ENCODE data around the gene PCBP2. TPM values are rescaled to one million over a fixed set of nuclear protein-coding genes. Genes with fewer than 3 reads are reported as not detected.

Gene PCBP2
- total RNA-seq, 2 donors from 2014 or later = 500 to 501 TPM

GRCh38 chr12:53502983-53503728 is 51.3 kb downstream of the PCBP2 start:
- intact Hi-C loops (cut with DNase I) = loop anchor here (10.0 kb wide), 1 partner anchor 158 kb away; no protein-coding TSS in a partner anchor

GRCh38 chr12:53504004-53504920 is 52.4 kb downstream of the PCBP2 start:
- intact Hi-C loops (cut with DNase I) = loop anchor here (10.0 kb wide), 1 partner anchor 159 kb away; no protein-coding TSS in a partner anchor
- peak; percentile 72 for DNase-seq (ENCODE audit: low spot score)

More at GRCh38 chr12:53502983-53503728, 51.3 kb downstream of the PCBP2 start:
- peak; percentile 81 for DNase-seq (ENCODE audit: low spot score)

- DNase-seq (ENCODE audit: low spot score) = peak; percentile 89
- intact Hi-C loops (cut with DNase I) = loop anchor here (10.0 kb wide), 1 partner anchor 160 kb away; no protein-coding TSS in a partner anchor
Measured at GRCh38 chr12:53505086-53505485, 53.2 kb downstream of the PCBP2 start.

DNA sequence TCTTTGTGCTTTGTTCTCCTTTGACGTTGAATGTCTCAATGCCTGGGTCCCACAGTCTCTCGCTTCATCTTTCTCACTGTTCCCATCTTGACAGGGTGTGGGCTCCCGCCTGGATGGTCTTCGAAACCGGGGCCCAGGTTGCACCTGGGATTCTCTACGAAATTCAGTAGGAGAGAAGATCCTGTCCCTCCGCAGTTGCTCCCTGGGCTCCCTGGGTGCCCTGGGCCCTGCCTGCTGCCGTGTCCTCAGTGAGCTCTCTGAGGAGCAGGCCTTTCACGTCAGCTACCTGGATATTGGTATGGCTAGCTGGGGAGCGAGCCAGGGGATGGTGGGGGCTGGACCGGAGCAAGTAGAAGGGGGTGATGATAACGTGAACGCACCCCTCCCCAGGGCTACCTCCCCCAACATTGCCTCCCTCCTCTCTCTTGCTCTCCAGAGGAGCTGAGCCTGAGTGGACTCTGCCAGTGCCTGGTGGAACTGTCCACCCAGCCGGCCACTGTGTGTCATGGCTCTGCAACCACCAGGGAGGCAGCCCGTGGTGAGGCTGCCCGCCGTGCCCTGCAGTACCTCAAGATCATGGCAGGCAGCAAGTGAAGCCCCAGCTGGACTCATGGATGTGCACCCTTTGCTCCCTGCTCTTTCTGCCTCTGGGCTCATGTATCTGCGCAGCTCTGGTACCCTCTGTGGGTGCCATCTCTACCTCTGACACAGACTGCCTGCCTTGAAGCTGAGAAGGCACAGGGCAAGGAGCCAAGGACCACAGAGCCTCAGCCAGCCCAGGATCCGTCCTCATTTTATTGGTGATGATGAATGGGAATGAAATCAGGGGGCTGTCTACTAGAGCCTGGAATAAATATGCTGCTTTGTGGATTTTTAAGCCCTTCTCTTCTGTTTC is 53.9 kb downstream of the PCBP2 start:
- DNase-seq (ENCODE audit: low spot score) = no peak
- intact Hi-C loops (cut with DNase I) = loop anchor here (10.0 kb wide), 1 partner anchor 161 kb away; no protein-coding TSS in a partner anchor

- DNase-seq (ENCODE audit: low spot score) = no peak
- intact Hi-C loops (cut with DNase I) = loop anchor here (10.0 kb wide), 1 partner anchor 162 kb away; no protein-coding TSS in a partner anchor
Measured at GRCh38 chr12:53506450-53506785, 54.5 kb downstream of the PCBP2 start.

DNA sequence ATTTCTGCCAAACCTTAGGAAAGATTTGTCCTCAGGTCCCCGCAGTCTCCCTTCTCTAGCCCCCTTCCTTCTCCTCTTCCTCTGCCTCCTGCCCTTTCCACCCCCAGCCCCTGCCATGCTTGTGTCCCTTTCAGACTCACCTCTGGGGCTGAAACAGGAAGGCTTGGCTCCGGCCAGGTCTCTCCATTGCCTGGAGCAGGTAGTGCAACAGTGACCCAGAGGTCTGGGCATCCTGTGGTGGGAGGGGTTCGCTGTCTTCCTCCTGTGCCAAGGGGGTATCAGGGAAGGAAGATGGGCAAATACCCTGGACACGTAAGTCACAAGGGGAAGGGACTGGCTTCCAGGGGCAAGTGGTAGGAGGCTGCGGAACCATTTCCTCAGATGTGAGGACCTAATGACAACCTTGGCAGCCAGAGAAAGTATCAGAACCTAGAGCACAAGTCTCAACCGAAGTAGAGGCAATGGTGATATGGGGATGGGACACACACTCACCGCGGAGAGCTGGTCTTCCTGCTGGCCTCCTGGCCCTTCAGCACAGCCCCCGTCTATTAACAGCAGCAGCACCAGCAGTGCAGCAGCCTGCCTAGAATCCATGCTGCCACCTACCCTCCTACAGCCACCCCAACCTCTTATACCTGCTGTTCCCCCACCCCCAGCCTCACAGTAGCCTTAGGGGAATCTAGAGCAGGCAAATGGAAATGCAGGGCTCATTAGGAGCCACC is 55.1 kb downstream of the PCBP2 start, which contains the start of gene NPFF:
Gene NPFF, minus strand, starts transcription at position 604 of the 722 bp plus-strand sequence. Its CDS starts 10 bp downstream, at position 594.
- intact Hi-C loops (cut with DNase I) = loop anchor here (10.0 kb wide), 1 partner anchor 162 kb away; no protein-coding TSS in a partner anchor
- no peak for DNase-seq (ENCODE audit: low spot score)

DNA sequence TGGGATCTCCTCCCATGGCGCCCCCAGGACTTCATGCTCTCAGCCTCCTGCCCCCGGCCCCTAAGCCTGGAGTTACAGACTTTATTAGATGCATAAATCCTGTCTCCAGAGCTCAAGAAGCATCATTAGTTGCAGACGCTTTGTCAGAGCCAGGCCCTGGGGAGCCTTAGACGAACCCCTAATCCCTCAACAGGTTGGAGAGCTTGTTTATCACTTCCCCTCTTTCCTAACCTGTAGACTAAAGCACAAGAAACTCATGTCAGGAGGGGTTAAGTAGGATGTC is 55.6 kb downstream of the PCBP2 start:
- intact Hi-C loops (cut with DNase I) = loop anchor here (10.0 kb wide), 1 partner anchor 163 kb away; no protein-coding TSS in a partner anchor
- DNase-seq (ENCODE audit: low spot score) = no peak

DNA sequence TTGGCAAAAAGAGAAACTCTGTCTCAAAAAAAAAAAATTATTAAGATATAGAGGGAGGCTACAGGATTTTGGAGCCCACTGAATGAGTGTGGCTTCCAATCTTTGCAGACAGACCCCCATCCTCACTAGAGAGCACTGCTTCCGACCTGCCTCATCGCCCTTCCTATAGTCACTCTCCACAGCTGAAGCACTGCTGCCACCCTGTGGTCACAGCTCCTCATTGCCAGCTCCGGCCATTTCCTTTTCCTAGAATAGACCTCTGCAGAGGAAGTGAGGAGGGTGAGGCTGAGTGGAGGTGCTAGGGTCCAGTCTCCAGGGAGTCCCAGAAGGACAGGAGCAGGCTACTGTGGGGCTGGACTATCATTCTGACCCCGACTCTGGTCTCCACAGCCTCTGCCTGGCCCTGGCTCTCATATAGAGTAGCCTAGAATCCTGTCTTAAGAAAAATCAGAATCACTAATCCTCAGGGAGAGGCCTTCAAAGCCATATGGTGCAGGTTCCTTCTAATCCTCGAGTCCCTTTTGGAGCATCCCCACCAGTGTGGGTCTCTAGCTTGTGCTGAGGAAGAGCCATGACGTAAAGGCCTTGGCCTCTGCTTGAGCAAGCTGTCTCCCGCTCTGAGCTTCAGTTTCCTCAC is 56.8 kb downstream of the PCBP2 start:
- intact Hi-C loops (cut with DNase I) = loop anchor here (10.0 kb wide), 1 partner anchor 164 kb away; no protein-coding TSS in a partner anchor
- peak; percentile 92 for DNase-seq (ENCODE audit: low spot score)

DNA sequence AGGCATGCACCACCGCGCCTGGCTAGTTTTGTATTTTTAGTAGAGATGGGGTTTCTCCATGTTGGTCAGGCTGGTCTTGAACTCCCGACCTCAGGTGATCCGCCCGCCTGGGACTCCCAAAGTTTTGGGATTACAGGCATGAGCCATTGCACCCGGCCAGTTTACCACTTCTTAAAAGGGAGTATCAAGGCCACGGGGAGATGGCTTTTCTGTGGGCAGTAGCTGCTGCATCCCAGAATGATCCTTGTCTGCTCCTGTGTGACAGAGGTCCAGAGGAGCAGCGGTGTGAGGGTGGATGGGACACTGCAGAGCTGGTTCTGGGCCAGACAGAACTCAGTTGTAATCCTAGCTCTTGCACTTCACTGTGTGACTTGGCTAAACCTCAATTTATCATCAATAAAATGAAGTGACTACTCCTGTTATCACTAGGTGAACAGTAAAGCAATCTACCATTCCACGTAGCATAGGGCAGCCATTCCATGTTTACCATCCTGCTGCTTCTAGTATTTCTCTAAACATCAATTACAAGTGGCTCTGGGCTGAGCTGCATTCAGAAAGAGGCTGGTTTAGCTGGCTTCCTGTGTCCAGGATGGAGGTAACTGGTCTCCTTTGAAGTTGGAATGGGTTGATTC is 58.4 kb downstream of the PCBP2 start:
- no peak for DNase-seq (ENCODE audit: low spot score)
- intact Hi-C loops (cut with DNase I) = loop anchor here in 1 of 2 donors (10.0 kb wide), 1 partner anchor 145 kb away; no protein-coding TSS in a partner anchor

DNA sequence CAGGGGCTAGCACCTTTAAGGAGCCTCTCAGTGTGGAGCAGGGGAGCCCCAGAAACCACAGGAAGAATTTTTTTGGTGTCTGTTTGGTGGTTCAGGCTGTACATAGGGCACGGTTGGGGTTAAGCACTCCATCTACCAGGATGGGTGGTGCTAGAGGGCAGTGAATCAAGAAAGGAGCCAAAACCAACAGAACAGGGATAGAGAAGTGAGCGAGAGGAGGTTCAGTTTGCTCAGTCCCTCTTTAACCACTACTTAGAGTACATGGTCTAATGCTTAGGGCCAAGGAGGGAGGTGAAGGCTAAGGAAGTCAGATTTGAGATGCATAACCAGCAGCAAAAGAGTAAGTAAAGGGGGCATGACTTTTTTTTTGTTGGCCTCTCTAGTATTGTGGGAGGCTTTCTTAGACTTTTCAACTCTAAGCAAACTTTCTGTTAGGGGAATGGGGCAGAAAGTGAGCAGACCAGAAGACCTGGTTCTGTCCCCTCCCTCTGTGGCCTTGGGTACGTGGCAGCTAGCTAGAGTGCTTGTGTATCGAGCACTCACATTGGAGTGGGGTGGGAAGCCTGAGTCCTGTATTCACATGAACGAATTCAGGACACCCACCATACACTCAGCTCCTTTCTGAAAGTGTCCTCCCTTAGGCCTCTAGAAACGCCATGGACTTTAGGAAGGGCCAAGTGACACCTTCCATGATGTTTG is 62.0 kb downstream of the PCBP2 start:
- intact Hi-C loops (cut with DNase I) = loop anchor here in 1 of 2 donors (1.0 to 10.0 kb wide), 2 partner anchors 29 to 149 kb away; no protein-coding TSS in a partner anchor
- peak; percentile 40 for DNase-seq (ENCODE audit: low spot score)

DNA sequence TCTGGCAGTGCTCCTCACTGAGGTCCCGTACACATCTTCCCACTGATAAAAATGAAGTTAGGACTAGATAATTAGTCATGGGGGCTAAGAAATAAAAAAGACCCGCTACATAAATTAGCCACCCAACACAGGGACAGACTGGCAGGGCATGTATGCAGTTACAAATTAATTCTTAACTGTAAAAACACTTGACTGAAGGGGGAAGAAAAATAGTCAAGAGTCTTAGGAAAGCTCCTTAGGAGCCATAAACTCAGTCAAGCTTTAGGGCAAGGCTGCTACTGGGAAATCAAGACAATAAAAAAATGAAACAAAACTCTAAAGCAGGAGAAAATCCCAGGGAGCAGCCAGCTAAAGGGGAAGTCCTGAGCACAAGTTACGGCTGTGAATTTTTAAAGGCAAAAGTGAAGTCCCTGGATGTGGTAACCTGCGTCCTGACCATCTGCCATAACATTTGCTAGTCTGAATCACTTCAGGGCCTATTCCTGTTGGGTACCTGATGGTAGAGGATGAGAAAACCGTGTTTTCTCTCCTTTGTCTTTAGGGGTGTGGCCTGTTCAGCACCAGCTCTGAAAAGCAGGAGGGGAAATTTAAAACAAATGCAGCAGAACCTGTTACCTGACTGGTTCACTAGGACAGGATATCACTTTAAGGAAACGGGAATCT is 62.9 kb downstream of the PCBP2 start:
- intact Hi-C loops (cut with DNase I) = loop anchor here in 1 of 2 donors (10.0 kb wide), 1 partner anchor 150 kb away; no protein-coding TSS in a partner anchor
- no peak for DNase-seq (ENCODE audit: low spot score)

GRCh38 chr12:53515291-53515680 is 63.4 kb downstream of the PCBP2 start:
- intact Hi-C loops (cut with DNase I) = loop anchor here in 1 of 2 donors (10.0 kb wide), 1 partner anchor 150 kb away; no protein-coding TSS in a partner anchor
- peak; percentile 3 for DNase-seq (ENCODE audit: low spot score)

DNA sequence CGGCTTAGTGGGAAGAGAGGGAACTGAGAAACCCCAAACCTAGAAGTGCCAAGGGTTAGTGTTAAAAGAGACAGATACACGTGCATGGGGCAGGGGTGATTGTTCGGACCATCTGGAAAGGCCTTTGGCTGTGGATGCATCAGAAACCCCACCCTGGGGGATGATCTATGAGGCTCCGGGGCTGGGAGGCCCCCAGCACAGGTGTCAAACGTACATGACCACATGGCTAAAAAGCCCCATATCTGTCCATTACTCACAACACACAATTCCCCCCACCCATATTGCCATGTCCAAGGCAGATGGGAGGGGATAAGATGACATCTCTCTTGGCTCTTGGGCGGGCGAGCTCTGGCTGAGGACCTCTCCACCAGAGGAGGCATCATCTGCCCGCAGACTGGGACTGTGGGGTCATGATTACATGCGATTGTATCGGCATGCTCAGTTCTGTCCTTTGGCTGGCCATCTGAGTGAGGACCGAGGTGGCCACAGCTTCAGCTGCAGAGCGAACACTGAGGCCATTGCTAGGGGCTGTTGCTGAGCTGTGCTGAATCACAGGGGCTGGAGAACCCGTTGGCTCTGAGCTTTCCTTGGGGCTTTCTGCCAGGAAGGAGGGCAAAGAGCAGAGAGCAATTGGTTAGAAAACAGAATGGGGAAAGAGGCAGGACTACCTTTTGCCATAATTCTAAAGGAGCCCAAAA is 65.0 kb downstream of the PCBP2 start:
- DNase-seq (ENCODE audit: low spot score) = peak; percentile 65
- intact Hi-C loops (cut with DNase I) = loop anchor here in 1 of 2 donors (10.0 kb wide), 1 partner anchor 152 kb away; no protein-coding TSS in a partner anchor

DNA sequence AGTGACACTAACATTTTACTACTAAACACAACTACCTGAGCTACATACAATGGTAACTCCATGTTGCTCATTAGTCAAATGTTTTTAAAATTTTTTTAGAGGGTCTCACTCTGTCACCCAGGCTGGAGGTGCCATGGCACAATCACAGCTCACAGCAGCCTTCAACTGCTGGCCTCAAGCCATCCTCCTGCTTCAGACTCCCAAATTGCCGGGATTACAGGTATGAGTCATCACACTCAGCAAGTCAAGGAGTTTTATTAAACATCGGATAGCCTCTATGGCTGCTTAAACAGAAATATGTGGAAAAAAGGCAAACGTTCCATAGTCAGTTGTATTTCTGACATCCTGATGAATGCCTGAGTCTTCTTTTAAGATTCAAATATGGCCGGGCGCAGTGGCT is 66.5 kb downstream of the PCBP2 start:
- no peak for DNase-seq (ENCODE audit: low spot score)

GRCh38 chr12:53523131-53523530 is 71.2 kb downstream of the PCBP2 start:
- intact Hi-C loops (cut with DNase I) = no loop called here
- DNase-seq (ENCODE audit: low spot score) = no peak

More for the DNA sequence above, 66.5 kb downstream of the PCBP2 start:
- intact Hi-C loops (cut with DNase I) = loop anchor here in 1 of 2 donors (10.0 kb wide), 1 partner anchor 154 kb away; no protein-coding TSS in a partner anchor

Data from posterior vena cava (tissue), 2 donors.